ENCODE measurements around the gene CXXC5.

Gene CXXC5

DNA sequence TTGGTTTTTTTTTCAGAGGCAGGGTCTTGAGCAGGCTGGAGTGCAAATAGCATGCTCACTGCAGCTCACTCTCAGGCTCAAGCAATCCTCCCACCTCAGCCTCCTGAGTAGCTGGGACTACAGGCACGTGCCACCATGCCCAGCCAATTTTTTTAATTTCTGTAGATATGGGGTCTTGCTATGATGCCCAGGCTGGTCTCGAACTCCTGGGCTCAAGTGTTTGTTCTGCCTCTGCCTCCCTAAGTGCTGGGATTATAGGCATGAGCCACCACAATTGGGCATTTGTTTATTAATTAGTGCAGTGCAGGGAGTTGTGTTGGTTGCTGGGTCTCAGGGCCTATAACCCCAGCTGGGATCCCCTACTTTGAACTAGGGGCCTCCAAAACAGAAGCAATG lies 47.0 kb downstream of the CXXC5 start:
- DNase-seq (ENCODE audit: low read depth): no peak

DNA sequence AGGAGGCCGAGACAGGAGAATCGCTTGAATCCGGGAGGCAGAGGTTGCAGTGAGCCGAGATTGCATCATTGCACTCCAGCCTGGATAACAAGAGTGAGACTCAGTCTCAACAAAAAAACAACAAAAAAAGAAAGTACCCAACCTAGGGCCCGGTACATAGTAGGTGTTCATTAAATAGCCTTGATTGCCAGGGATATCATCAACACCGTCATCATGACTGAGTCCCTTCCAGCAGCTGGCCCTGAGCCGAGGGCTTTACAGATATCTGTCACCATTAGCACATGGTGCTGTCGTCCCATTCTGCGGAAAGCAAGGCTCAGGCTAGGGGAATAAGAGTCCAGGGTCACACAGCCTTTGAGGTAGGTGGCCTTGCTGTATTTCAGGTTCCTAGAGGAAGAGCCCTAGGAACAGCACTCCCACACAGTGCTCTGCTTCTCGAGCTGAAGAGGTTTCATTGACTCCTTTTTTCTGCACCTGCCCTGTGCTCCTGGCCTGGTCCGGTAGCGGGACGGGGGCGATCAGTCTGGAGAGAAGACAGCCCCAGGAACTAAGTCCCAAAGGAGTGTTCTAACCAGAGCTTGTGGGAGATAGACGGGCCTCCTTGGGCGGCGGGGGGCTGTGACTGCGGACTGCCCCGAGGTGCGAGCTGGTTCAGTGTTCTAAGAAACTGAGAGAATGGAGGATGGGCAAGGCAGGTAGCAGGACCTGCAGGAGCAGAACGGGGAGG lies 48.2 kb downstream of the CXXC5 start:
- DNase-seq (ENCODE audit: low read depth): no peak

- DNase-seq (ENCODE audit: low read depth): peak; percentile 80
Observed at GRCh38 chr5:139696894-139697658, 48.9 kb downstream of the CXXC5 start.

- DNase-seq (ENCODE audit: low read depth): peak; percentile 64
Observed at GRCh38 chr5:139698490-139699146, 50.5 kb downstream of the CXXC5 start.

DNA sequence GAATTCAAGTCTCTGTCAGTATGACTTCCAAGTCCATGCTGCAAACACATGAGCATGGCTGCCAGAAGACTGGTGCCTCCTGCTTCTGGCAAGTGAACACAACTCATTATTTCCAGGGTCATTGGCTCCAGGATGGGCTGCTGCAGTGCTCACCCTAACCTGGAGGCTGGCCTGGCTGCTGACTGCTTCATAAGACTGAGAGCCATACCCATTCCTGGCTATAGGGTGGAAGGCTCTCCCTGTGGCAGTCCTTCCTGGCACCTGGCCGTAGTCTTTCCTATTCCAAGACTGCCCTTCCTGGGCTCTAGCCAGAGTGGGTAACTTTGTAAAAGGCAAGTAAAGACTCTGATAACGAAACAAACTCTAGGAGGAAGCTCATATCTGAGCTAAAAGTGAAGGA lies 51.2 kb downstream of the CXXC5 start:
- DNase-seq (ENCODE audit: low read depth): no peak

- no peak for DNase-seq (ENCODE audit: low read depth)
Observed at GRCh38 chr5:139700711-139701055, 52.5 kb downstream of the CXXC5 start.

- DNase-seq (ENCODE audit: low read depth): no peak
Observed at GRCh38 chr5:139701056-139701741, 53.0 kb downstream of the CXXC5 start.

DNA sequence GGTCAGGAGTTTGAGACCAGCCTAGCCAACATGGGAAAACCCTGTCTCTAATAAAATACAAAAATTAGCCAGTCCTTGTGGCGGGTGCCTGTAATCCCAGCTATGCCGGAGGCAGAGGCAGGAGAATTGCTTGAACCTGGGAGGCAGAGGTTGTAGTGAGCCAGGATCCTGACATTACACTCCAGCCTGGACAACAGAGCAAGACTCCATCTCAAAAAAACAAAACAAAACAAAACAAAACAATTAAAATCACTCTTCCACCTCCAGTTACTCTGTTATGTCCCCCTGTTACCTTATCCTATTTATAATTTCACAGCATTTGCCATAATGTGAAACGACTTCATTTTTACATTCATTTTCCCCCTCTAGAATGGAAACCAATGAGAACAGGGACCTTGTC lies 54.4 kb downstream of the CXXC5 start:
- no peak for DNase-seq (ENCODE audit: low read depth)

GRCh38 chr5:139704748-139705147 lies 56.6 kb downstream of the CXXC5 start:
- DNase-seq (ENCODE audit: low read depth): no peak

- no peak for DNase-seq (ENCODE audit: low read depth)
Observed at GRCh38 chr5:139705191-139705590, 57.0 kb downstream of the CXXC5 start.

DNA sequence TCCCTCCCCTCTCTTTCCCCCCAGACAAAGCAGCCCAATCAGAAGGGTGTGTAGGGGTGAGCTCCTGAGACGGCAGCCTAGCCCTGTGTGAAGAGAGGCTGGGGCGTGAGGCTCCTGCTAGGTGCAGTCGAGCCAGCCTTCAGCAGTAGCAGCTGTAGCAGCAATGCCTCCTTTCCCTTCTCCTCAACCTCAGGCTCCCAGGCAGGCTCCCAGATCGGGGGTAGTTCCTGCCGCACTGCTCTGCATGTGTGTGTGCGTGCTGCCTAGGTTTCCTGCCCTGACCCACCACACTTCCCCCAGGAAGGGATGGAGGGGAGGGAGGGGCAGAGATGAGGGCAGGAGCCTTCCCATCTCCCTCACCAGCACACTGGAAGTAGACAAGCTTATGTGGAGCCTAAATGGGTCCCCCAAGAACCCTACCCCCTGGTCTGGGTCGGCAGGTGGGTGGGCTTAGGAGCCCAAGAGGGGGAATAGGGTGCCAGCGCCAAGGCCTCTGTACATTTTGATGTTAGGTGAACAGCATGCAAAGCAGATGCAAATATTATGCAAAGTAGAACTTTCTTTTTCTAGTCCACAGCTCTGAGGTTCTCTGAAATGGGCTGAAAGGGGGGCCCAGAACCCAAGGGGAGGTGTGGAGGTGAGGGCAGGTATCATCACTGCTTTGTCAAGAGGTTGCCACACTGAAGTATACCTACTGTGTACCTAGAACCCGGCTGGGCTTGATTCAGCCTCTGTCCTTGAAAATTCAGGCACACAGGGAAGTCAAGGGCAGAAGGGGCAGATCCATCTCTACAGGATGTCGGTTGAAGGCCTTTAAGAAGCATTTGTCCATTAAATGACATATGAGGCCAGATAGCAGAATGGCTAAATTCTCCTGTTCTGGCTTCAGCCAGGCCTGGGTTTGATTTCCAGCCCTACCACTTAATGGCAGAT lies 57.8 kb downstream of the CXXC5 start:
- no peak for DNase-seq (ENCODE audit: low read depth)

GRCh38 chr5:139707445-139708003 lies 59.4 kb downstream of the CXXC5 start:
- DNase-seq (ENCODE audit: low read depth): no peak

- DNase-seq (ENCODE audit: low read depth): no peak
Observed at GRCh38 chr5:139708434-139708861, 60.3 kb downstream of the CXXC5 start.

- peak; percentile 64 for DNase-seq (ENCODE audit: low read depth)
Observed at GRCh38 chr5:139708877-139709581, 60.9 kb downstream of the CXXC5 start.

GRCh38 chr5:139709582-139710318 lies 61.6 kb downstream of the CXXC5 start:
- DNase-seq (ENCODE audit: low read depth): no peak

DNA sequence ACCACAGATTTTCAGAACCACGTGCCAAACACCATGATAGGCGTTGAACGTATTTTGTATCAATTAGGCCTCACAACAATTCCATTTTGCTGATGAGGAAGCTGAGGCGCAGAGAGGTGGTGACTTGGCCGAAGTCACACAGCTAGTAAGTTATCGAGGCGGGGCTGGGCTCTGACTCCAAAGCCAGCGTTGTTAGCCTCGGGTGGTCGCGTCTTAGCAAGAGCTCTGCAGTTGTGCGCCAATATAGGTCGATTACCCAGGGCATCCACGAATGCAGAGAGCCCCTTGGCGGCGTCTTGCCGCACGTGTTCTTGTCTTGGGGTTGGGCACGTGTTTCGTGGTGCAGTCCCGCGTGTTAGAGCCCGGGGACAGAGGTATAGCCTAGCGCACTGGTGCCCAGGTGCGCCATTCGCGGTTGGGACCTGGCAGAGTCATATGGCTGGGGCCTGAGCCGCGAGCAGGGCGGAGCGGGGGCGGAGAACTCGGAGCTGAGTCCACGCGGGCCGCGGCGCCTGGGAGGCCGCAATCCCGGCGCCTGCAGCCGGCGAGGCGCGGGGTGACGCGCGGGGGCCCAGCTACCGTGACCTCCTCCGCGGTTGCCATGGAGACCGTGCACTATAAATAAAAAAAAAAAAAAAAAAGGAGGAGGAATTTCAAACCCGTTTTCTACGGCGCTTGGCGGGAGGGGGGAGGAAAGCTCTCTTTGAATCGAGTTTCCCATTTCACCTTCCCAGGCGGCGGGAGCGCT lies 62.3 kb downstream of the CXXC5 start:
- no peak for DNase-seq (ENCODE audit: low read depth)

DNA sequence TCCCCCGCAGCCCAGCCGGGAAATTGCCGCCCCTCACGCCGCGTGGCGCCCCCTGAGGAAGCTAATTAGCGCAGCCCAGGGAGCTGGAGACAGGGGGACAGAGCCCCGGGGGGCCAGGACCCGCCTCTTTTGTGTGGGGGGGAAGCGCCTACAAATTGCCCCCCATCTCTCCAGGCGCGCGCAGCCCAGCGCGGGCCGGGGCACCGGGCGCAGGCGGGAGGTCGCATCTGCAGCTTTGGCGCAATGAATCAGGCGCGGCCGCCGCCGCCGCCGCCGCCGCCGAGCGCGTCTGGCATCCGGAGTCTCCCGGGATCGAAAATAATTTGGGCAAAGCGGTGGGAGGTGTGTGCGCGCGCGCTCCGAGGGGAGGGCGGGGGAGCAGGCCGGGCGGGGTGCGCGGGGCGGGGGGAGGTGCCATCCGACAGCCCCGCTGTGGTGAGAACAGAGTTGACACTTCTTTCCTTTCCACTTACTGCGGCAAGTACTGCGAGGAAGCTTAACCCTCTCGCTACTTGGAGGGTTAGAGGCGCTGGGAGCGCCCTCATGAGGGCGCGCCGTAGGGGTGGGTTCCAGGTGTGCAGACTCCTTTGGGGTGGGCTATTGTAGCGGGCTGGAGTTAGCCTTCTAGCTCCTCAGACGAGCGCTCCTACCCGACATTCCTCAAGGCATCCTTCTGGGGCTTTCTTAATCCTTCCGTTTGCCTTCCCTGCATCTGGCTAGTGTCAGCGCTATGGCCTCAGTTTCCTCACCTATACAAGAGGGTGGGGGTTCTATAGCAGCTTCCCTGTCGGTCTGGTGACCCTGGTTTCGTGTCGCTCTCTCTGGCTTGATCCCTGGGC lies 63.1 kb downstream of the CXXC5 start:
- no peak for DNase-seq (ENCODE audit: low read depth)

DNA sequence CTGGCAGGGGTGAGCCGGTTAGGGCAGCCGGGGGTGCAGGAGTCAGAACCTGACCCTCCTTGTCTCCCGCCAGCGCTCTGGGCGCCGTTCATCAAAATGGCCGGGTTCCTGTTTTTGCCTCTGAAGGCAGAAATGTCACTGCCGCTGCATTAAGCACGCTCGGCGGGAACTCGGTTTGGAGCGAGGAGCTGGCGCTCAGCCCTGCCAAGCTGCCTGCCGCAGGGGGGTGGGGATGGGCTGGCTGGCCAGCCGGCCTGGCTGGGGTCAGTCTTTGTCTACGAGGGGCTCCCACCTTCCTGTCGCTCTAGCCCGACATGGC lies 63.7 kb downstream of the CXXC5 start:
- DNase-seq (ENCODE audit: low read depth): no peak

Data from GM04504 (cell line).